ENCODE data around the gene NSFL1C.

DNA sequence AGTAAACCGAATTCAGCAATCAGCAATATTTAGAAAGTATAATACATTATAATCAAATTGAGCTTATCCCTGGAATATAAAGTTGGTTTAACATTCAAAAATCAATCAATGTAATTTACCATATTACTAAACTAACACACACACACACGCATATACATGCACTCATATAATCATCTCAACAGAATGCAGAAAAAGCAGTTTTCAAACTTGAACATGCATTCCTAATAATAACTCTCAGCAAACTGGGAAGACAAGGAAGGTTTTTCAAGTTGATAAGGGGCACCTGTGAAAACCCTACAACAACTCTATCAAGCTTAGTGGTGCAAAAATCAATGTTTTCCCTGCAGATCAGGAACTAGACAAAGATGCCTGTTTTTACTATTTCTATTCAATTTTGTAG, 19.9 kb upstream of the NSFL1C start:
- TF ChIP-seq ZNF12 (CRISPR knock-in tag; IDR thresholded peaks at IDR 0.05) (no peak), CBFA2T2 (conservative IDR thresholded peaks at IDR 0.05) (no peak), XRCC4 (IDR thresholded peaks at IDR 0.05; ENCODE audit: extremely low read depth, insufficient read depth, insufficient read length) (no peak), XRCC3 (IDR thresholded peaks at IDR 0.05) (no peak)
